PC-9 (cell line): ENCODE data around the gene INTS3. TPM values are rescaled to one million over a fixed set of nuclear protein-coding genes. Genes with fewer than 3 reads are reported as not detected.

Experiments
- BruUV-seq: library from RNA; stranded (reverse); fragments of 400-500 nt; replicated peaks from 2 replicates; lab custom pipeline; 2021; lab: Mats Ljungman, UMichigan
- CTCF ChIA-PET: fragments of 300-600 bp; sonication (Branson Sonifier 250); formaldehyde crosslinking; loops from one replicate; lab custom pipeline; 2022; ENCODE audit warnings: antibody characterized with exemption; lab: Charles Lee
- POLR2A ChIA-PET: fragments of 300-600 bp; sonication (Branson Sonifier 250); formaldehyde crosslinking; loops from one replicate; lab custom pipeline; 2022; ENCODE audit warnings: antibody characterized with exemption; ENCODE audit not compliant: unreplicated experiment; lab: Charles Lee
- DNase-seq, 2 experiments: peaks; one replicate each; pipeline versions ENCODE4 v3.0.0 to v3.0.0-alpha.2; 2015 to 2022; ENCODE audit warnings: mixed read lengths in 1 of 2
- H2AFZ ChIP-seq: fragments of 200-600 bp; sonication (generic); 2 replicates; pipeline ENCODE4 v1.8.1; 2017; ENCODE audit warnings: antibody characterized with exemption
- H3F3A ChIP-seq: fragments of 200-600 bp; sonication (generic); 2 replicates; pipeline ENCODE4 v1.8.1; 2017; ENCODE audit warnings: antibody characterized with exemption, mild to moderate bottlenecking, low read depth; ENCODE audit not compliant: insufficient read depth
- H3K27ac ChIP-seq: fragments of 200-600 bp; sonication (generic); 2 replicates; pipeline ENCODE4 v1.6.1; 2016; ENCODE audit warnings: mixed run types
- H3K27me3 ChIP-seq: fragments of 200-600 bp; sonication (generic); 2 replicates; pipeline ENCODE4 v1.6.1; 2016; ENCODE audit warnings: low read depth, mixed run types; ENCODE audit not compliant: insufficient read depth
- H3K36me3 ChIP-seq: fragments of 200-600 bp; sonication (generic); 2 replicates; pipeline ENCODE4 v1.6.1; 2016; ENCODE audit warnings: low read depth, mixed run types
- H3K4me1 ChIP-seq: fragments of 200-600 bp; sonication (generic); replicated peaks from 2 replicates; pipeline ENCODE4 v1.6.1; 2016; ENCODE audit warnings: mixed run types; ENCODE audit not compliant: insufficient read depth
- H3K4me2 ChIP-seq: fragments of 200-600 bp; sonication (generic); 2 replicates; pipeline ENCODE4 v1.6.1; 2017; ENCODE audit warnings: mixed run types
- H3K4me3 ChIP-seq: fragments of 200-600 bp; sonication (generic); 2 replicates; pipeline ENCODE4 v1.6.1; 2016; ENCODE audit warnings: mixed run types
- H3K79me2 ChIP-seq: fragments of 200-600 bp; sonication (generic); 2 replicates; pipeline ENCODE4 v1.6.1; 2017; ENCODE audit warnings: low read depth, mixed run types
- H3K9me2 ChIP-seq: fragments of 200-600 bp; sonication (generic); 2 replicates; pipeline ENCODE4 v1.8.1; 2017; ENCODE audit warnings: mild to moderate bottlenecking; ENCODE audit not compliant: insufficient read depth
- H3K9me3 ChIP-seq: fragments of 200-600 bp; sonication (generic); 2 replicates; pipeline ENCODE4 v1.8.1; 2016; ENCODE audit warnings: low read depth; ENCODE audit not compliant: insufficient read depth
- H4K20me1 ChIP-seq: fragments of 200-600 bp; sonication (generic); 2 replicates; pipeline ENCODE4 v1.8.1; 2017; ENCODE audit not compliant: insufficient read depth
- EZH2 ChIP-seq: fragments of 200-600 bp; sonication (generic); IDR thresholded peaks from 2 replicates; pipeline ENCODE4 v1.8.0; 2017; ENCODE audit warnings: antibody characterized with exemption, low read depth
- intact Hi-C: fragments of 100-400 bp; cut with micrococcal nuclease; formaldehyde crosslinking; loops from one replicate; pipeline ENCODE4 v1.10.0; 2022; ENCODE audit not compliant: unreplicated experiment
- total RNA-seq: library from RNA; stranded (reverse); gene quantifications from 2 replicates; pipeline ENCODE4 v1.2.3, GENCODE V29; 2021
- TF ChIP-seq, protein P1 (sequence below): fragments of 200-600 bp; sonication (generic); conservative IDR thresholded peaks from 2 replicates; pipeline ENCODE4 v1.6.1; 2017; ENCODE audit warnings: mixed run types, antibody characterized with exemption, mild to moderate bottlenecking, moderate library complexity

Gene INTS3
- total RNA-seq, 1 experiment from 2014 or later, result 91.7 TPM

DNA sequence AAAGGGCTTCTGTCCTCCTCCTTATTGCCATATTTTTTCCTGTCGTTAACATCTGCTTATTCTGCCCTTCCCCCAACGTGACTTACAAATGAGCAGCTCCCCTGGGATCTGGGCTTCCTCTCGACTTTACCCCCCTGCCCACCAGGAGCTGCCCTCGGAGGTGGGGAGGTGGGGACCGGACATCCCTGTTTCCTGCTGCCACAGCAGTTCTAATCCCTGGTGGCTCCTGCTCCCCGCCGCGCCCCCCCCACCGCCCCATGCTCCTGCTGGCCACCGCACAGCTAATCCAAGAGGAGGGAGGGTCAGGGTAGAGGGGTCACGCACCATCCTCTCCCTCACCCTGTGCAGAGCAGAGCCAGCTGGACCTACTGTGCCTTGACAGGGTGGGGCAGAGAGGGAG, 42.9 kb downstream of the INTS3 start:
- Histone ChIP-seq H2AFZ (no peak overlapping the region), H3K4me1 (0 out of 2 replicates have a peak, but pooled peaks cover 5% of the 10 kb centered on the region), H3K27ac (no peak overlapping the region), H3K27me3 (no peaks in the 10 kb centered on the region), H3K36me3 (peaks cover 14% of the 10 kb centered on the region; the same call in 1 of the 2 replicates), H3K9me3 (no peaks in the 10 kb centered on the region), H3F3A (peaks cover 13% of the 10 kb centered on the region; the same call in 1 of the 2 replicates), H3K79me2 (no peaks in the 10 kb centered on the region), H3K4me2 (no peak overlapping the region), H3K4me3 (no peak overlapping the region), H3K9me2 (no peaks in the 10 kb centered on the region), H4K20me1 (0 out of 2 replicates have a peak, but pooled peaks cover 4% of the 10 kb centered on the region)
- ChIA-PET POLR2A (no interaction called here), CTCF (no interaction called here)
- no TSS peak for BruUV-seq
- TF ChIP-seq EZH2, result no peak
- TF ChIP-seq, protein P1, sequence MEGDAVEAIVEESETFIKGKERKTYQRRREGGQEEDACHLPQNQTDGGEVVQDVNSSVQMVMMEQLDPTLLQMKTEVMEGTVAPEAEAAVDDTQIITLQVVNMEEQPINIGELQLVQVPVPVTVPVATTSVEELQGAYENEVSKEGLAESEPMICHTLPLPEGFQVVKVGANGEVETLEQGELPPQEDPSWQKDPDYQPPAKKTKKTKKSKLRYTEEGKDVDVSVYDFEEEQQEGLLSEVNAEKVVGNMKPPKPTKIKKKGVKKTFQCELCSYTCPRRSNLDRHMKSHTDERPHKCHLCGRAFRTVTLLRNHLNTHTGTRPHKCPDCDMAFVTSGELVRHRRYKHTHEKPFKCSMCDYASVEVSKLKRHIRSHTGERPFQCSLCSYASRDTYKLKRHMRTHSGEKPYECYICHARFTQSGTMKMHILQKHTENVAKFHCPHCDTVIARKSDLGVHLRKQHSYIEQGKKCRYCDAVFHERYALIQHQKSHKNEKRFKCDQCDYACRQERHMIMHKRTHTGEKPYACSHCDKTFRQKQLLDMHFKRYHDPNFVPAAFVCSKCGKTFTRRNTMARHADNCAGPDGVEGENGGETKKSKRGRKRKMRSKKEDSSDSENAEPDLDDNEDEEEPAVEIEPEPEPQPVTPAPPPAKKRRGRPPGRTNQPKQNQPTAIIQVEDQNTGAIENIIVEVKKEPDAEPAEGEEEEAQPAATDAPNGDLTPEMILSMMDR, result no peak
- DNase-seq, result no peak
- intact Hi-C loops, result no loop called here

DNA sequence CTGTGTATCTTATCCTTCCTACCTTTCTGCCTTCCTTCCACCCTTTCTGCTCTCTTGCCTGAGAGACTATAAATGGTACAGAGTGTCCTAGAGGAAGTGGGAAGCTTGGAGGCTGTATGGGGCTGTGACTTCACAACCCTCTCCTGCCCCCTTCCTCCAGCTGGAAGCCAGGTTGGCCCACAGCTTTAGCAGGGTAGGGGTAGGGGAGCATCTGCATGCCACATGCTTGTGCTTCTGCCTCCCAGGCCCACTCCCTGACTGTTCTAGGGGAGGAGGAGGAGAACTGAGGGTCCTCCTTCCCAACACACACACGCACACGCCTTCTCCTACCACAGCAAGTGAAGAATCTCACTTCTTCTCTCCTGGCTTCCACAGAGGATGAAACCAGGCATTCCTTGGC, 43.4 kb downstream of the INTS3 start:
- Histone ChIP-seq H3K27me3 (no peaks in the 10 kb centered on the region), H3K4me1 (0 out of 2 replicates have a peak, but pooled peaks cover 6% of the 10 kb centered on the region), H3F3A (peaks cover 13% of the 10 kb centered on the region; the same call in 1 of the 2 replicates), H4K20me1 (0 out of 2 replicates have a peak, but pooled peaks cover 4% of the 10 kb centered on the region), H3K79me2 (no peaks in the 10 kb centered on the region), H3K36me3 (peaks cover 14% of the 10 kb centered on the region; the same call in 1 of the 2 replicates), H3K9me3 (no peaks in the 10 kb centered on the region), H3K27ac (no peak overlapping the region), H3K4me3 (no peak overlapping the region), H3K9me2 (no peaks in the 10 kb centered on the region), H3K4me2 (no peak overlapping the region), H2AFZ (no peak overlapping the region)
- POLR2A ChIA-PET, result interaction anchor here (0.6 kb wide), 1 partner anchor 11 kb away, joined by 5 read pairs; no protein-coding TSS in a partner anchor
- intact Hi-C loops, result no loop called here
- no TSS peak for BruUV-seq
- CTCF ChIA-PET, result no interaction called here
- no peak for DNase-seq
- TF ChIP-seq EZH2, result no peak
- TF ChIP-seq, protein P1, result no peak

DNA sequence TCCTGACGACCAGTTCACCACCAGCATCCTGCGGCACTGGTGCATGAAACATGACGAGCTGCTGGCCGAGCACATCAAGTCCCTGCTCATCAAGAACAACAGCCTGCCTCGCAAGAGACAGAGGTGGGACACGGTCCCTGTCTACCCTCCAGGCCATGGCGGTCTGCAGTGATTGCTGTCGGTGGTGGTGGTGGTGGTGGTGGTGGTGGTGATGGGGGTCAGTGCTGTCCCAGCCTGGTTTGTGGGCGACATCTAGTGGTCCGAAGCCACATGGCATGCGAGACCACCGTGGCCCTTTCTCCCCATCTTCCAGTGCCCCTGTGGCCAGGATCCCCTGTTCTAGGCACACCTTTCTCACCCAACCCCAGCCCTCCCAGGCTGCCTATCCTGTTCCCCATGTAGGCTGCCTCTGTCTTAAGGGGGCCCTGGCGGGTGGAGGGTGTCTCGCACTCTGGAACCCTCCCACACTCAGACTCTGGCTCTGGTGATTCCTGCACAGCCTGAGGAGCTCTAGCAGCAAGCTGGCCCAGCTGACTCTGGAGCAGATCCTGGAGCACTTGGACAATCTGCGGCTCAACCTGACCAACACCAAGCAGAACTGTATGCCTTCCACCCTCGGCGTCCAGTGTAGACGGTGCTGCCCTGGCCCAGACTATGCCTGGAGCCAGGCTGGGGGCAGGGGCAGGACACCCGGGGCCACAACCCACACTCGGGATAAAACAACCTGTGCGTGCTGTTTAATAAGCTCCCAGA, 44.2 kb downstream of the INTS3 start:
- Histone ChIP-seq H3K9me3 (no peaks in the 10 kb centered on the region), H3K4me3 (no peak overlapping the region), H3K27me3 (no peaks in the 10 kb centered on the region), H4K20me1 (0 out of 2 replicates have a peak, but pooled peaks cover 4% of the 10 kb centered on the region), H3K79me2 (no peaks in the 10 kb centered on the region), H3K4me1 (0 out of 2 replicates have a peak, but pooled peaks cover 12% of the 10 kb centered on the region), H3K27ac (no peak overlapping the region), H2AFZ (no peak overlapping the region), H3K36me3 (peaks cover 9% of the 10 kb centered on the region; the same call in 1 of the 2 replicates), H3K4me2 (no peak overlapping the region), H3K9me2 (no peaks in the 10 kb centered on the region), H3F3A (peaks cover 13% of the 10 kb centered on the region; the same call in 1 of the 2 replicates)
- DNase-seq, result no peak
- ChIA-PET POLR2A (no interaction called here), CTCF (no interaction called here)
- BruUV-seq, result no TSS peak
- intact Hi-C loops, result no loop called here
- TF ChIP-seq, protein P1, result peak; percentile 37; the same call in 1 of the 2 replicates
- no peak for TF ChIP-seq EZH2
